Gastrocnemius medialis (tissue), 4 donors: ENCODE measurements around the gene ABCB9.

ENCODE experiments used
- POLR2A ChIP-seq, 2 donors: fragments of 450-650 bp; IDR thresholded peaks; one replicate each; pipeline ENCODE4 v1.6.1; 2017; ENCODE audit warnings: antibody characterized with exemption in 2 of 2, mild to moderate bottlenecking in 2 of 2, moderate library complexity in 2 of 2
- TF ChIP-seq, protein P1 (sequence below), 5 experiments: fragments of 450-650 bp in 3 of 5; fragments of 200-600 bp in 2 of 5; sonication (generic) in 2 of 5; IDR thresholded peaks in 4 of 5; conservative IDR thresholded peaks in 1 of 5; 1 replicate in 4 of 5; 2 replicates in 1 of 5; pipeline ENCODE4 v1.5.1; 2016 to 2019; ENCODE audit warnings: antibody characterized with exemption in 5 of 5, mild to moderate bottlenecking in 3 of 5, moderate library complexity in 3 of 5

DNA sequence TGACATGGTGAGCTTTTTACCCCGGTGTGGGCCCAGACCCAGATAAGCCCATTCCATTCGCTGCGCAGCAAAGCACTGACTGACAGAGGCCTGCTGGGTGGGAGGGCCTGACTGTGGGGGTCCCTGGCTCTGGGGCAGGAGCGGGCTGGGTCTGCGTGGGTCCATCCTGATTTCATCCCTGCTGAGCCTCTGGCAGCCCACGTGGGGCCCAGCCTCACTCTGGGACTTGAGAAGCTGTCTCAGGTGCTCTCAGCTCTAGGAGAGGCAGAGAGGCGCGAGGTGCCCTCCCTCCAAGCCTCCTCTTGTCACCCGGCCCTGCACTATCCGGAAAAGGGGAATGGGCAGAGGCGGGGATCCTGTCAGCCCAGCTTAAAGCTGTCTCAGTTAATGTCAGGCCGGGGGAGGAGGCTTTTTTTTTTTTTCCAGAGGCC, 927 bp downstream of the ABCB9 start:
- TF ChIP-seq, protein P1, sequence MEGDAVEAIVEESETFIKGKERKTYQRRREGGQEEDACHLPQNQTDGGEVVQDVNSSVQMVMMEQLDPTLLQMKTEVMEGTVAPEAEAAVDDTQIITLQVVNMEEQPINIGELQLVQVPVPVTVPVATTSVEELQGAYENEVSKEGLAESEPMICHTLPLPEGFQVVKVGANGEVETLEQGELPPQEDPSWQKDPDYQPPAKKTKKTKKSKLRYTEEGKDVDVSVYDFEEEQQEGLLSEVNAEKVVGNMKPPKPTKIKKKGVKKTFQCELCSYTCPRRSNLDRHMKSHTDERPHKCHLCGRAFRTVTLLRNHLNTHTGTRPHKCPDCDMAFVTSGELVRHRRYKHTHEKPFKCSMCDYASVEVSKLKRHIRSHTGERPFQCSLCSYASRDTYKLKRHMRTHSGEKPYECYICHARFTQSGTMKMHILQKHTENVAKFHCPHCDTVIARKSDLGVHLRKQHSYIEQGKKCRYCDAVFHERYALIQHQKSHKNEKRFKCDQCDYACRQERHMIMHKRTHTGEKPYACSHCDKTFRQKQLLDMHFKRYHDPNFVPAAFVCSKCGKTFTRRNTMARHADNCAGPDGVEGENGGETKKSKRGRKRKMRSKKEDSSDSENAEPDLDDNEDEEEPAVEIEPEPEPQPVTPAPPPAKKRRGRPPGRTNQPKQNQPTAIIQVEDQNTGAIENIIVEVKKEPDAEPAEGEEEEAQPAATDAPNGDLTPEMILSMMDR (IDR thresholded peaks at IDR 0.05 in 4 of 5, conservative IDR thresholded peaks at IDR 0.05 in 1 of 5): no peak
- TF ChIP-seq POLR2A (IDR thresholded peaks at IDR 0.05): no peak
